Liver (tissue), 3 donors: ENCODE results near the gene KIRREL3.

Experiments used
- ATF3 ChIP-seq: IDR thresholded peaks from 2 replicates; pipeline ENCODE4 v1.6.1; 2016; ENCODE audit warnings: antibody characterized with exemption
- CTCF ChIP-seq: fragments of 150-350 bp; IDR thresholded peaks from 2 replicates; pipeline ENCODE4 v1.5.1; 2017; ENCODE audit warnings: improper control_type of control experiment, low read depth, low read length; ENCODE audit not compliant: missing input control
- GABPA ChIP-seq, 2 donors: IDR thresholded peaks in 1 of 2; conservative IDR thresholded peaks in 1 of 2; 2 replicates each; pipeline ENCODE4 v1.6.1; 2016; ENCODE audit warnings: antibody characterized with exemption in 2 of 2, mild to moderate bottlenecking in 1 of 2, moderate library complexity in 1 of 2
- JUND ChIP-seq, 2 donors: IDR thresholded peaks; 2 replicates each; pipeline ENCODE4 v1.6.1; 2016; ENCODE audit warnings: antibody characterized with exemption in 2 of 2
- RAD21 ChIP-seq, 2 donors: IDR thresholded peaks; 2 replicates each; pipeline ENCODE4 v1.6.1; 2016; ENCODE audit warnings: antibody characterized with exemption in 2 of 2, mild to moderate bottlenecking in 2 of 2
- SP1 ChIP-seq: IDR thresholded peaks from 2 replicates; pipeline ENCODE4 v1.6.1; 2018; ENCODE audit warnings: antibody characterized with exemption, mild to moderate bottlenecking
- YY1 ChIP-seq: IDR thresholded peaks from 2 replicates; pipeline ENCODE4 v1.6.1; 2016; ENCODE audit warnings: antibody characterized with exemption, mild to moderate bottlenecking
- donor health status: healthy.
- donor health status: healthy.

GRCh38 chr11:126604461-126604860, 396.1 kb downstream of the KIRREL3 start:
- no peak for TF ChIP-seq CTCF
- TF ChIP-seq GABPA (IDR thresholded peaks at IDR 0.05 in 1 of 2, conservative IDR thresholded peaks at IDR 0.05 in 1 of 2): no peak
- no peak for TF ChIP-seq YY1
- no peak for TF ChIP-seq RAD21 (IDR thresholded peaks at IDR 0.05)
- TF ChIP-seq SP1: no peak
- TF ChIP-seq JUND (IDR thresholded peaks at IDR 0.05): no peak
- no peak for TF ChIP-seq ATF3
